ENCODE measurements around the gene CYBC1.

DNA sequence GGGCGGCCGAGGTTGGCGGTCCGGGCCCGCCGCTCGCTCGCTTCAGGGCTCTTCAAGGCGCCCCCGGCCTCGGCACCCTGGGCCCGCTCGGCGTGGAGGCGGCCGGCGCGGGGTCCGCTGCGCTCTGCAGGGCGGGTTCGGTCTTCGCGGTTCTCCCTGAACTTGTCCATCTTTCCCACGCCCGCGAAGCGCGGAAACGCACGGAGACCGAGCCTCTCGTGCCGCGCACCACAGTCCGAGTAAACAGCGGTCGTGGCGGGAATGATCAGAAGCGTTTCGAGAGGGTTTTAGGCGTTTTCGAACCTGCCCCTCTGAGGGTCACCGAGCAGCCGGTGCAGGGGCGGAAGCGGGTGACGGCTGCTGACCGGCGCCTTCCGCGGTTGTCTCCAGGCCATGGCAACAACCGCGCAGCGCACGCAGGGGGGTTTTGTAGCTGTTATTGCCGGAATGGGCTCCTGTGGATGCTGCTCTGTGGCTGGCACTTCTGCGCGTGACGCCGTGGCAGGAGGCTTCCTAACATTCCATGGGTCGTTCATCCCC, 8.4 kb upstream of the CYBC1 start:
- TF ChIP-seq, protein P1, sequence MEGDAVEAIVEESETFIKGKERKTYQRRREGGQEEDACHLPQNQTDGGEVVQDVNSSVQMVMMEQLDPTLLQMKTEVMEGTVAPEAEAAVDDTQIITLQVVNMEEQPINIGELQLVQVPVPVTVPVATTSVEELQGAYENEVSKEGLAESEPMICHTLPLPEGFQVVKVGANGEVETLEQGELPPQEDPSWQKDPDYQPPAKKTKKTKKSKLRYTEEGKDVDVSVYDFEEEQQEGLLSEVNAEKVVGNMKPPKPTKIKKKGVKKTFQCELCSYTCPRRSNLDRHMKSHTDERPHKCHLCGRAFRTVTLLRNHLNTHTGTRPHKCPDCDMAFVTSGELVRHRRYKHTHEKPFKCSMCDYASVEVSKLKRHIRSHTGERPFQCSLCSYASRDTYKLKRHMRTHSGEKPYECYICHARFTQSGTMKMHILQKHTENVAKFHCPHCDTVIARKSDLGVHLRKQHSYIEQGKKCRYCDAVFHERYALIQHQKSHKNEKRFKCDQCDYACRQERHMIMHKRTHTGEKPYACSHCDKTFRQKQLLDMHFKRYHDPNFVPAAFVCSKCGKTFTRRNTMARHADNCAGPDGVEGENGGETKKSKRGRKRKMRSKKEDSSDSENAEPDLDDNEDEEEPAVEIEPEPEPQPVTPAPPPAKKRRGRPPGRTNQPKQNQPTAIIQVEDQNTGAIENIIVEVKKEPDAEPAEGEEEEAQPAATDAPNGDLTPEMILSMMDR (IDR thresholded peaks at IDR 0.05; ENCODE audit: poor library complexity) = no peak
- no peak for TF ChIP-seq EZH2phosphoT487 (IDR thresholded peaks at IDR 0.05; ENCODE audit: low read depth, severe bottlenecking, unreplicated experiment)

Measured in hepatocyte (in vitro differentiated cells).